MM.1S (cell line): ENCODE data around the gene SH2D1B.

Experiments used
- EZH2 ChIP-seq: fragments of 300-600 bp; sonication (generic); optimal IDR thresholded peaks from 2 replicates; pipeline ENCODE3; 2017; ENCODE audit warnings: low read depth, mild to moderate bottlenecking, antibody characterized with exemption, low read length, mixed read lengths
- TF ChIP-seq, protein P1 (sequence below): fragments of 300-600 bp; sonication (generic); IDR thresholded peaks from 2 replicates; pipeline ENCODE4 v1.5.1; 2016; ENCODE audit warnings: antibody characterized with exemption, low read length, mixed read lengths

DNA sequence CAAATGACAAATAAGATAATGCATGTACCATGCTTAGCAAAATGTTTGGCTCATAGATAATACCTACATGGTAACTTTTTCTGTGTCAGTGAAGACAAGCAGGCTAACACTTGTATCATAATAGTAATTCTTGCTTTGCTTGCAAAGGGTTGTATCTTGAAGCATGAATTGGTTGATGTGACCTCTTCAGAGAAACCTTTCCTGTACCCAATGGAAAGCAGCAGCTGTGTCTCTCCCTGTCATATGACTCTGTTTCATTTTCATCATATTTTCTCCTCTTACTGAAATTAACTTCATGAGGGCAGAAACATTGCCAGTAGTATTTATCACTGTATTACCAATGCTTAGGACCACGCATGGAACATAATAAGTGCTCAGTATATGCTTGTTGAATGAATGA is 4.4 kb downstream of the SH2D1B start:
- TF ChIP-seq, protein P1, sequence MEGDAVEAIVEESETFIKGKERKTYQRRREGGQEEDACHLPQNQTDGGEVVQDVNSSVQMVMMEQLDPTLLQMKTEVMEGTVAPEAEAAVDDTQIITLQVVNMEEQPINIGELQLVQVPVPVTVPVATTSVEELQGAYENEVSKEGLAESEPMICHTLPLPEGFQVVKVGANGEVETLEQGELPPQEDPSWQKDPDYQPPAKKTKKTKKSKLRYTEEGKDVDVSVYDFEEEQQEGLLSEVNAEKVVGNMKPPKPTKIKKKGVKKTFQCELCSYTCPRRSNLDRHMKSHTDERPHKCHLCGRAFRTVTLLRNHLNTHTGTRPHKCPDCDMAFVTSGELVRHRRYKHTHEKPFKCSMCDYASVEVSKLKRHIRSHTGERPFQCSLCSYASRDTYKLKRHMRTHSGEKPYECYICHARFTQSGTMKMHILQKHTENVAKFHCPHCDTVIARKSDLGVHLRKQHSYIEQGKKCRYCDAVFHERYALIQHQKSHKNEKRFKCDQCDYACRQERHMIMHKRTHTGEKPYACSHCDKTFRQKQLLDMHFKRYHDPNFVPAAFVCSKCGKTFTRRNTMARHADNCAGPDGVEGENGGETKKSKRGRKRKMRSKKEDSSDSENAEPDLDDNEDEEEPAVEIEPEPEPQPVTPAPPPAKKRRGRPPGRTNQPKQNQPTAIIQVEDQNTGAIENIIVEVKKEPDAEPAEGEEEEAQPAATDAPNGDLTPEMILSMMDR: no peak
- TF ChIP-seq EZH2: no peak
